Progenitor cell of endocrine pancreas (in vitro differentiated cells): ENCODE measurements around the gene HIGD2A. TPM values are rescaled to one million over a fixed set of nuclear protein-coding genes. Genes with fewer than 3 reads are reported as not detected.

Source experiments
- DNase-seq: peaks from one replicate; pipeline ENCODE4 v3.0.0; 2021; ENCODE audit warnings: low spot score; ENCODE audit not compliant: unreplicated experiment
- H3K27ac Mint-ChIP-seq: 2 replicates; pipeline ENCODE4 v1.8.0; 2021; ENCODE audit warnings: mild to moderate bottlenecking, moderate library complexity, mixed read lengths
- H3K27me3 Mint-ChIP-seq: 2 replicates; pipeline ENCODE4 v1.8.0; 2021; ENCODE audit warnings: mixed read lengths
- H3K36me3 Mint-ChIP-seq: 2 replicates; pipeline ENCODE4 v1.8.0; 2022; ENCODE audit warnings: mixed read lengths; ENCODE audit not compliant: insufficient read depth
- H3K4me1 Mint-ChIP-seq: 2 replicates; pipeline ENCODE4 v1.8.0; 2021; ENCODE audit warnings: low read depth, mixed read lengths
- H3K4me3 Mint-ChIP-seq: 2 replicates; pipeline ENCODE4 v1.8.0; 2021; ENCODE audit warnings: low read depth, mild to moderate bottlenecking, moderate library complexity, mixed read lengths
- H3K9me3 Mint-ChIP-seq: 2 replicates; pipeline ENCODE4 v1.8.0; 2021; ENCODE audit warnings: low read depth, mixed read lengths
- microRNA-seq: library from miRNA; unstranded; fragments of <30 nt; microRNA quantifications from one replicate; pipeline ENCODE4 v1.1.0, GENCODE V29; 2020; ENCODE audit warnings: borderline number of aligned reads; ENCODE audit not compliant: unreplicated experiment
- total RNA-seq: library from RNA; stranded (reverse); gene quantifications from 2 replicates; pipeline ENCODE4 v1.2.1, GENCODE V29; 2021
- TF ChIP-seq, protein P1 (sequence below): fragments of 200-600 bp; sonication (generic); IDR thresholded peaks from one replicate; pipeline ENCODE4 v1.5.0; 2021; ENCODE audit warnings: antibody characterized with exemption, mild to moderate bottlenecking; ENCODE audit not compliant: unreplicated experiment

The HIGD2A gene
- total RNA-seq, 1 donor from 2014 or later: 96.8 TPM

DNA sequence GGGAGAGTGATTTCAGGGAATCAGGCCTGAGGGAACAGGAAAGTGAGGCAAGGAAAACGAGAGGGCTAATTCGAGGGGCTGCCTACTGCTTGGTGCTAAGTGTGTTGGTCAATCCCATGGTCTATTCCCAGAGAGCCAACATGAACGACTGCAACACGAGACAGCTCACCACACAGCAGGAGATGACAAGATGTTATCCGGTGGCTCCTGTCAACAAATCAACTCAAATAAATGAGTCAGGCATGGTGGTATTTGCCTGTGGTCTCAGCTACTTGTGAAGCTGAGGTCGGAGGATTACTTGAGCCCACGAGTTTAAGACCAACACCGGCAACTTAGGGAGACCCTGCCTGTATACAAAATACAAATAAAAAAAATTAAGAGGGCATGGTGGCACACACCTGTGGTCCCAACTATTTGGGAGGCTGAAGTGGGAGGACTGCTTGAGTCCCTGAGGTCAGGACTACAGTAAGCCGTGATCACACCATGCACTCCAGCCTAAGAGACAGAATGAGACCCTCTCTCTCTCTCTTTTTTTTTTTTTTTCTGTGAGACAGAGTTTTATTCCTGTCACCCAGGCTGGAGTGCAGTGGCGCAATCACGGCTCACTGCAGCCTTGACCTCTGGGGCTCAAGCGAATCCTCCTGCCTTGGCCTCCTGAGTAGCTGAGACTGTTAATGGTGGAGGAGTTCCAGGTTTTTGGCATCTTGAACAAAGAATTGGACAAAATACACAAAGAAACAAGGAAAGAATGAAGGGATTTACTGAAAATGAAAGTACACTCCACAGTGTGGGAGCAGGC, 50.6 kb downstream of the HIGD2A start:
- no peaks in the 10 kb centered on the region for H3K9me3 Mint-ChIP-seq
- H3K36me3 Mint-ChIP-seq: no peaks in the 10 kb centered on the region
- H3K27me3 Mint-ChIP-seq: peaks cover 6% of the 10 kb centered on the region
- no peak overlapping the region for H3K27ac Mint-ChIP-seq
- no peak overlapping the region for H3K4me3 Mint-ChIP-seq
- H3K4me1 Mint-ChIP-seq: peaks cover 6% of the 10 kb centered on the region
- TF ChIP-seq, protein P1, sequence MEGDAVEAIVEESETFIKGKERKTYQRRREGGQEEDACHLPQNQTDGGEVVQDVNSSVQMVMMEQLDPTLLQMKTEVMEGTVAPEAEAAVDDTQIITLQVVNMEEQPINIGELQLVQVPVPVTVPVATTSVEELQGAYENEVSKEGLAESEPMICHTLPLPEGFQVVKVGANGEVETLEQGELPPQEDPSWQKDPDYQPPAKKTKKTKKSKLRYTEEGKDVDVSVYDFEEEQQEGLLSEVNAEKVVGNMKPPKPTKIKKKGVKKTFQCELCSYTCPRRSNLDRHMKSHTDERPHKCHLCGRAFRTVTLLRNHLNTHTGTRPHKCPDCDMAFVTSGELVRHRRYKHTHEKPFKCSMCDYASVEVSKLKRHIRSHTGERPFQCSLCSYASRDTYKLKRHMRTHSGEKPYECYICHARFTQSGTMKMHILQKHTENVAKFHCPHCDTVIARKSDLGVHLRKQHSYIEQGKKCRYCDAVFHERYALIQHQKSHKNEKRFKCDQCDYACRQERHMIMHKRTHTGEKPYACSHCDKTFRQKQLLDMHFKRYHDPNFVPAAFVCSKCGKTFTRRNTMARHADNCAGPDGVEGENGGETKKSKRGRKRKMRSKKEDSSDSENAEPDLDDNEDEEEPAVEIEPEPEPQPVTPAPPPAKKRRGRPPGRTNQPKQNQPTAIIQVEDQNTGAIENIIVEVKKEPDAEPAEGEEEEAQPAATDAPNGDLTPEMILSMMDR: no peak
- no peak for DNase-seq

Small RNA genes lying within 50 kb of the gene (microRNA-seq; reads per million reads assigned to microRNA genes)
- 6.6 reads per million, percentile 6 among the genes with 10 or more reads in this experiment for gene MIR1271

Other genes starting within 250 kb of the HIGD2A start
- 33.0 and 35.7 TPM in 2 replicates for gene SIMC1, start 150.3 kb upstream of the HIGD2A start, total RNA-seq
- gene KIAA1191, start 27.0 kb upstream of the HIGD2A start, total RNA-seq: 109 and 111 TPM in 2 replicates
- gene ARL10, start 23.3 kb upstream of the HIGD2A start, total RNA-seq: 24.5 and 29.5 TPM in 2 replicates
- gene NOP16, start 153 bp upstream of the HIGD2A start, total RNA-seq: 21.9 and 26.4 TPM in 2 replicates
- gene CLTB, start 27.8 kb downstream of the HIGD2A start, total RNA-seq: 27.9 and 29.1 TPM in 2 replicates
- 53.6 and 54.6 TPM in 2 replicates for gene FAF2, start 59.6 kb downstream of the HIGD2A start, total RNA-seq
- gene RNF44, start 148.7 kb downstream of the HIGD2A start, total RNA-seq: 153 and 156 TPM in 2 replicates
- 1.5 and 1.6 TPM in 2 replicates for gene CDHR2, start 160.6 kb downstream of the HIGD2A start, total RNA-seq
- gene GPRIN1, start 221.4 kb downstream of the HIGD2A start, total RNA-seq: 5.9 TPM in 2 replicates
- gene SNCB, start 241.8 kb downstream of the HIGD2A start, total RNA-seq: 0.24 TPM in 1 of 2 replicates, not detected in the other
- gene EIF4E1B, start 241.9 kb downstream of the HIGD2A start, total RNA-seq: not detected in 2 replicates